GM12872 (cell line): Measurements from ENCODE around the gene NKD1.

Experiments
- CTCF ChIP-seq: IDR thresholded peaks from 3 replicates; pipeline ENCODE4 v1.5.1; 2011; ENCODE audit warnings: low read depth, mild to moderate bottlenecking, low read length, moderate library complexity; ENCODE audit not compliant: insufficient read depth

The NKD1 gene

GRCh38 chr16:50523710-50524109, 24.5 kb upstream of the NKD1 start:
- no peak for TF ChIP-seq CTCF

GRCh38 chr16:50525262-50525661, 22.9 kb upstream of the NKD1 start:
- no peak for TF ChIP-seq CTCF

GRCh38 chr16:50525716-50526115, 22.5 kb upstream of the NKD1 start:
- TF ChIP-seq CTCF = no peak

- TF ChIP-seq CTCF = no peak
Observed at GRCh38 chr16:50526249-50526648, 21.9 kb upstream of the NKD1 start.

- TF ChIP-seq CTCF = no peak
Observed at GRCh38 chr16:50526796-50527195, 21.4 kb upstream of the NKD1 start.

GRCh38 chr16:50528820-50529219, 19.4 kb upstream of the NKD1 start:
- no peak for TF ChIP-seq CTCF

GRCh38 chr16:50529334-50529733, 18.9 kb upstream of the NKD1 start:
- TF ChIP-seq CTCF = no peak
